GM18505 (cell line): Measurements from ENCODE around the gene GPR17.

Experiments used
- ATAC-seq: cut with Tn5 transposase; IDR thresholded peaks from one replicate; pipeline ENCODE4 v1.9.1; 2021; ENCODE audit not compliant: unreplicated experiment
- POLR2A ChIP-seq: IDR thresholded peaks from 4 replicates; pipeline ENCODE4 v1.6.1; 2011; ENCODE audit warnings: borderline replicate concordance; ENCODE audit not compliant: insufficient read depth, insufficient read length; ENCODE audit errors: extremely low read depth

Gene GPR17

GRCh38 chr2:127622561-127623387 is 23.2 kb upstream of the GPR17 start:
- no peak for ATAC-seq
- TF ChIP-seq POLR2A: no peak

- no peak for TF ChIP-seq POLR2A
- ATAC-seq: no peak
Observed at GRCh38 chr2:127623388-127624319, 22.3 kb upstream of the GPR17 start.

DNA sequence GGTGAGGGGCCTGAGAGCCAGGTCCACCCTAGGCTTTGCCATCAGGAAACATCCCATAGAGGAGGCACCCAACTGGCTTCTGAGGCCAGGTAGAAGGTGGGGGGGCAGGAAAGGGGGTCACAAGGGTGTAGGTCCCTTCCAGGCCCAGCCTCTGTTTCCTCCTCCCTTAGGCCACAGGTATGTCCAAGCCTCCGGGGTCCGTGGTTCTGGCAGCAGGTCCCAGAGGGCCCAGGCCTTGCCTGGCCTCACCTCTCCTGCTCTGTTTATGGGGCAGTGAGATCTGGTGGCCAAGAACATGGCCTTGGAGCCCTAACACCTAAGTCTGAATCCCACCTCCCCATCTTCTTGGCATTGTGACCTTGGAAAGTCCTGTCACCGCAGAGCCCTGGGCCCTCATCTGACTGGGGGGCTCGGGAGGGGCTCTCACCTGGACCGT is 21.6 kb upstream of the GPR17 start:
- no peak for TF ChIP-seq POLR2A
- ATAC-seq: no peak

DNA sequence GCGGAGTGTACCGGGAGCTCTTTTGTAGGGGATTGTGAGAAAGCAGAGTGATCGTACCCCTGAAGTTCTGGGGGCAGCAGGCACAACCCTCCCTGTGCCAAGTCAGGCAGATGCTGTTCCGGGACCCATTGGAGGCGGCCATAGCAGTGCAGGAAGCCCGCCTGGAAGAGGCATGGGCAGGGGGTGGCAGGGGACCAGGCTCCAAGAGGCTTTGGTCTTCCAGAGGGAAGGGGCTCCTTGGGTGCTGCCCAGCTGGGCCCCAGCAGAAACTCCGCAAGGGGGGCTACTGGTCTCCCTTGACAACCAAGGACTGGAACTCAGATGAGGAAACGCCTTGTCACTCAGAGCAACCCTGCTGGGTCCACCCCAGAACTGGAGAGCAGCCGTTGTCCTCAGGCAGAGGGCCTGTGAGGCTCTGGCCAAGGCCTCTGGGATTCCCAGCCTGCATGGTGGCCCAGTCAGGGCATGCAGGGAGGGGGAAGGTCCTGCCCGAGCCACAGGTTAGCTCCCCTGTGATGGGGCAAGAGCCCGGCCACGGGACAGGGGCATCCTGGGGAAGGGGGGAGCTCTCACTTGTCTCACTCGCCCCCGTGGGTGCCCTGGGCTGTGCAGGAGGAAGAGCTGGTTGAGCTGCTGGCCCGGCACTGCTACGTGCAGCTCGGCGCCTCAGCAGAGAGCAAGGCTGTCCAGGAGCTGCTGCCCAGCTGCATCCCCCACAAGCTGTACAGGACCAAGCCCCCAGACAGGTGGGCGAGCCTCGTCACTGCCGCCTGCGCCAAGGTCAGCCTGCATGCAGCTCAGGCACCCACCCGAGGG is 21.0 kb upstream of the GPR17 start:
- no peak for ATAC-seq

DNA sequence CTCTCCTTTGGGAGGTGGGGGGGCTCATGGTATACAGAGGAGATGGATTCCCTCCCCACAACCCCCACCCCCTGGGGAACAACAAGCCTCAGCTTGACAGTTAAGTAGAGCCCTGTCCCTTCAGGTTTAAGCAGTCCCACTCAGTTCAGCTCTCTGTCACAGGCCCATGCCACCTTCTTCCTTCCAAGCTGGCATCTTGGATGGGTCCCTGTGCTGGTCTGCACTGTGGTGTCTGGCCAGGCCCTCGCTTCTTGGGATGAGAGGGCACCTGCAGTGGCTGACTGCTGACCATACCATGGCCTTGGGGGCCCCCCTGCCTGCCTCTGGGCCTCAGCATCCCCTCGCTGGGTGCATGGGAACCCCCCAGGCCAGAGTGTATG is 20.4 kb upstream of the GPR17 start:
- no peak for ATAC-seq
- TF ChIP-seq POLR2A: no peak

More for the DNA sequence above, 21.0 kb upstream of the GPR17 start:
- TF ChIP-seq POLR2A: no peak

- ATAC-seq: no peak
- no peak for TF ChIP-seq POLR2A
Observed at GRCh38 chr2:127626175-127626574, 19.8 kb upstream of the GPR17 start.

DNA sequence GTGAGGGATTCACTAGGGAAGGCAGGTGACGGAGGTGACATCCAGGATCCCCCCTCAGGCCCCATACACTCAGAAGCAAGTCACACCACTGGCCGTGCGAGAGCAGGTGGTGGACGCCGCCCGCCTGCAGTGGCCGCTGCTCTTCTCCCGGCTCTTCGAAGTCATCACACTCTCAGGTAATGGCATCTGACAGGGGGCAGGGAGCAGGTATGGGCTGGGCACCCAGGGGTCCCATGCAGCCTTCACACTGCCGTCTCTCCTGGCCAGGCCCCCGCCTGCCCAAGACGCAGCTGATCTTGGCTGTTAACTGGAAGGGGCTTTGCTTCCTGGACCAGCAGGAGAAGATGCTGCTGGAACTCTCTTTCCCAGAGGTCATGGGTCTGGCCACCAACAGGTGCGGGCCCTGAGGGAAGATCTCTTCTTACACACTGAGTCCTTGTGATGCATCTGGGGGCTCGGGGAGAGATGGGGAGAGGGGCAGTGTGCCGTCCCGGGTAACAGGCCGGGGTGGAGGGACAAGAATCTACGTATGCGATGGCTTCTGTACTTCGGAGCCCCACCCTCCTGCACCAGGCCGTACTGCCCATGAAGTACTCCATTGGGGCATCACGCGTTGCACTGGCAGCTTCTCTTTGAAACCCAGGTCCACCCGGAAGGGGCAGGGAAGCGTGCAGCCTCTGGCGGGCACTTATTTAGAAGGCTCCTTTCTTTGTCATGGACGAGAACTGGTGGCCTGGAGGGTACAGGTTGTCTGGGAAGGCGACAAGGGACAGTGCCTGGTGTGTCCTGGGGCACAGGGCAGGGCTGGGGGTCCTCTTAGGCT is 18.8 kb upstream of the GPR17 start:
- no peak for TF ChIP-seq POLR2A
- no peak for ATAC-seq

DNA sequence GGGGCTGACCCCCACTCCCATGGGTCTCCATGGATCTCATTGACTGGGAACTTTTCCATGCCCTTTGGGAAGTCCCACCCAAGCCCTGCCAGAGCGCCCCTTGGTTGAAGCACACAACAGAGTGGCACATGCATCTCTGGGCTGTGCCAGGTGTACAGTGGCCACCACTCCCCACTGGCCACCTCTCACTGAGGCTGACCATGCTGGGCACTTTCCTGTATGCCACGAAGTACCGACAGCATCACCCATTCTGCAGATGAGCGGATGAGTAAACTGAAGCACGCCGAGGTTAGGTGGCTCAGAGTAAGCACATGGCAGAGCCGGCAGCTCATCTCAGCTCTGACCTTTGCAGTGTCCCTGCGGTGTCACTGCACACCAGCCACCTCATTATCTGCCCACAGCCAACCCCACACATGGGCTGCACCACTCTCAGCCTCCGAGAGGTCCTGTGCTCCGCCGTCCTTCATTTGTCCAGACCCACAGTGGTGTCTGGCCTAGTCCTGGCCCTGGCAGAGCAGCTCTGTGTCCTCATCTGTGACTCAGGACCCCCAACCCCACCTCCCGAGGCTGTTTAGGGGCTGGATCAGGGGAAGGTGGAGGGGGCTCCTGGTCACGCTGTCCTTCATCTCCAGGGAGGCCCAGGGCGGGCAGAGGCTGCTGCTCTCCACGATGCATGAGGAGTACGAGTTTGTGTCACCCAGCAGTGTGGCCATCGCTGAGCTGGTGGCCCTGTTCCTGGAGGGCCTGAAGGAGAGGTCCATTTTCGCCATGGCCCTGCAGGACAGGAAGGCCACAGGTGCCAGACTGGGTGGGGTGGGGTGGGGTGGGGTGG is 18.0 kb upstream of the GPR17 start:
- ATAC-seq: no peak
- TF ChIP-seq POLR2A: no peak

DNA sequence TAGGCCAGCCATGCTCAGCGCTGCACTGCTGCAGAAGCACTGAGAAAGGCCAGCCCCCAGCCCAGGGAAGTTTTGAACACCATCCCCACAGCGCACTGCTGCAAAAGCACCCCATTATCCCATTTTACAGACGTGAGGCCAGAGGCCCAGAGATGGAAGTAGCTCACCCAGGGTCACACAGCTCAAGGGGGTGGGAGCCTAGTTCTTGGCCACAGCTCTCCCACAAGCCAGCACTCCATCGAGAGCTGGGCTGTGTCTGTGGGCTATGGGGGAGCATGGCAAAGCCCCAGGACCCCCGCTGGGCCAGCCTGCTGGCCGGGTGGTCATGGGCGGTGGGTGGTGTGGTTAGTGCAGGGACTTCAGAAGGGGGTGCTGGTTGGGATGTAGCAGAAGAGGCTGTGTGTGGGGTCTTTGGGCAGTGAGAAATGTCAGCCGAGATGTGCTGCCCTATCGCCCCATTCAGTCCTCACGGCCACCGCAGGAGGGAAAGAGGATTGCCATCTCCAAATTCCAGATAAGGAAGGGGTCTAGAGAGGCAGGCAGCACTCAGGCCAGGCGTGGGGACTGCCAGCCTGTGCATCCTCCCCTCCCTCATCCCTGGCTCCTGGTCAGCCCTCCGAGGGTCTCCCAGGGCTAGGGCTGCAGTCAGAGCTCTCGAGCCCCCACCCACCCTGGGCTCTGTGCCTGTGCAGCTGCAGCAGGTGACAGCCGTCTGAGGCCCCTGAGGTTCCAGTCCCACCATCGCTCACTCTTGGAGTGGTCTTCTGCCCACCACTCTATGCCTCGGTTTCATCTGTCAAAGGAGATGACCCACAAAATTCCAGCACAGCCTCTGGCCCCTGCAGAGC is 17.0 kb upstream of the GPR17 start:
- no peak for ATAC-seq
- no peak for TF ChIP-seq POLR2A

GRCh38 chr2:127629637-127630036 is 16.3 kb upstream of the GPR17 start:
- no peak for ATAC-seq
- no peak for TF ChIP-seq POLR2A

DNA sequence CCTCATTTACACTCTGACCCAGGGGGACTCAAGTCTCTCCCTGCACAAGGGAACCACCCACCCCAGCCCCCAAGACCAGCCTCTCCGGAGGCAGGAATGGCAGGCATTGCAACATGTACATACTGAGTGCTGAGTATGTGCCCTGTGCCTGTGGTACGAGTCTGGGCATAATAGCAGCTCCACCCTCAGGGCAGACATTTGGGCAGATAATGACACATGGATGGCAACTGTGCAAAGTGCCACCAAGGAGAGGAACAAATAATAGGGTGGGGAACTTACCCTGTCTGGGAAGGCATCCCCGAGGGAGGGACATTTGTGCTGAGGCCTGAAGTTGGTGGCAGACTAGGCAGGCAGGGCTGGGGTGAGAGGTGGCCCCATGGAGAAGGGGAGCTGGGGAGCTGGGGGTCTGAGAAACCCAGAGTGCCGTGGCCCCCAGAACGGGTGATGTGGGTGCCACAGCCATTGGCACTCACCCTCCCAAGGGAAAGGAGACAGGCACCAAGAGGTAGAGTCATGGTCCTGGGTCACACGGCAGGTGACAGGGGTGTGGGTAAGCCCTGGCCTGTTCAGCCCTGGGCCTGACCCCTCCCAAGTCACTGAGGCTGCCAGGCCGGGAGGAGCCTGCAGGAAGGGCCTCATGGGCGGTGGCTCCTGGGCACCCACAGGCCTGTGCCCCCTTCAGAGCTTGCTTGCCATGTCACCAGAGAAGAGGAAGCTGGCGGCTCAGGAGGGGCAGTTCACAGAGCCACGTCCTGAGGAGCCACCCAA is 15.7 kb upstream of the GPR17 start:
- no peak for ATAC-seq
- no peak for TF ChIP-seq POLR2A
